Stimulated activated CD4-positive, alpha-beta T cell treated with anti-CD3 and anti-CD28 coated beads, Interleukin-1b, Interleukin-23, amount 100 ng/mL, for 24 hours (primary cell): ENCODE measurements around the gene ZNF526.

Source experiments
- DNase-seq, 4 experiments: peaks; one replicate each; pipeline ENCODE4 v3.0.0-alpha.2; 2020; ENCODE audit warnings: low read depth in 4 of 4, low spot score in 1 of 4

ZNF526 gene

GRCh38 chr19:42196011-42197001, 23.8 kb upstream of the ZNF526 start:
- no peak for DNase-seq

- DNase-seq: no peak
Observed at GRCh38 chr19:42197375-42197817, 22.7 kb upstream of the ZNF526 start.

- DNase-seq: peak in 1 of 4 experiments; percentile 40
Observed at GRCh38 chr19:42198676-42199439, 21.3 kb upstream of the ZNF526 start.

GRCh38 chr19:42199440-42200115, 20.5 kb upstream of the ZNF526 start:
- DNase-seq: peak in 1 of 4 experiments; percentile 39

- DNase-seq: no peak
Observed at GRCh38 chr19:42200116-42200715, 19.9 kb upstream of the ZNF526 start.

- DNase-seq: peak in 1 of 4 experiments; percentile 36
Observed at GRCh38 chr19:42201489-42202289, 18.4 kb upstream of the ZNF526 start.

- no peak for DNase-seq
Observed at GRCh38 chr19:42202290-42202880, 17.7 kb upstream of the ZNF526 start.

- no peak for DNase-seq
Observed at GRCh38 chr19:42203700-42204099, 16.4 kb upstream of the ZNF526 start.

- DNase-seq: no peak
Observed at GRCh38 chr19:42204664-42205063, 15.4 kb upstream of the ZNF526 start.

GRCh38 chr19:42206871-42207755, 13.0 kb upstream of the ZNF526 start:
- no peak for DNase-seq

- DNase-seq: no peak
Observed at GRCh38 chr19:42207767-42208271, 12.3 kb upstream of the ZNF526 start.

- no peak for DNase-seq
Observed at GRCh38 chr19:42208612-42209011, 11.5 kb upstream of the ZNF526 start.

- DNase-seq: no peak
Observed at GRCh38 chr19:42212886-42213285, 7.2 kb upstream of the ZNF526 start.

- DNase-seq: no peak
Observed at GRCh38 chr19:42214810-42215485, 5.2 kb upstream of the ZNF526 start.

GRCh38 chr19:42216653-42217519, 3.2 kb upstream of the ZNF526 start:
- no peak for DNase-seq

GRCh38 chr19:42217520-42218437, 2.3 kb upstream of the ZNF526 start, which contains the start of gene DEDD2:
Gene DEDD2 (minus strand): TSS chr19:42217677. CDS start chr19:42217007, 670 bp downstream.
- peak; percentile 97 to 99 (median 98) for DNase-seq
